Testis (tissue), 2 donors: ENCODE measurements around the gene TRIM52.

Experiments
- POLR2A ChIP-seq: fragments of 450-650 bp; IDR thresholded peaks from one replicate; pipeline ENCODE4 v1.6.1; 2017; ENCODE audit warnings: antibody characterized with exemption, mild to moderate bottlenecking, moderate library complexity
- TF ChIP-seq, protein P1 (sequence below), 3 experiments: fragments of 450-650 bp in 2 of 3; fragments of 200-600 bp in 1 of 3; sonication (generic) in 1 of 3; IDR thresholded peaks; one replicate each; pipeline ENCODE4 v1.5.1; 2016 to 2019; ENCODE audit warnings: antibody characterized with exemption in 3 of 3, mild to moderate bottlenecking in 2 of 3, moderate library complexity in 1 of 3

DNA sequence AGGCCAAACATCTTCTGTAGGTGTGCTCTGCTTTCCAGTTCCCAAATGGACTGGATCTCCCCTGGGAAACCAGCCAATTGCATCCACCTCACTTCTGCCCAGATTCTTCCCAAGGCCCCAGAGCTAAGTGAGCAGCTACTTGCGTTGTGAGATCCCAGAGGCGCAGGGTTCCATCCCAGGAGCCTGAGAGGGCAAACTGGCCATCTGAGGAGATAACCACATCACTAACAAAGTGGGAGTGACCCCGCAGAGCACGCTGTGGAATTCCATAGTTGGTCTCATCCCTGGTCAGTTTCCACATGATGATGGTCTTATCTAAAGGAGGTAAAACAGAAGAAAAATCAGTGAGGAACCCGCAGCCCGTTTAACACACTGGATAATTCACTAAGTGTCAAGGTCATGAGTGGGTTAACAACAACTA is 18.9 kb downstream of the TRIM52 start:
- no peak for TF ChIP-seq POLR2A
- TF ChIP-seq, protein P1, sequence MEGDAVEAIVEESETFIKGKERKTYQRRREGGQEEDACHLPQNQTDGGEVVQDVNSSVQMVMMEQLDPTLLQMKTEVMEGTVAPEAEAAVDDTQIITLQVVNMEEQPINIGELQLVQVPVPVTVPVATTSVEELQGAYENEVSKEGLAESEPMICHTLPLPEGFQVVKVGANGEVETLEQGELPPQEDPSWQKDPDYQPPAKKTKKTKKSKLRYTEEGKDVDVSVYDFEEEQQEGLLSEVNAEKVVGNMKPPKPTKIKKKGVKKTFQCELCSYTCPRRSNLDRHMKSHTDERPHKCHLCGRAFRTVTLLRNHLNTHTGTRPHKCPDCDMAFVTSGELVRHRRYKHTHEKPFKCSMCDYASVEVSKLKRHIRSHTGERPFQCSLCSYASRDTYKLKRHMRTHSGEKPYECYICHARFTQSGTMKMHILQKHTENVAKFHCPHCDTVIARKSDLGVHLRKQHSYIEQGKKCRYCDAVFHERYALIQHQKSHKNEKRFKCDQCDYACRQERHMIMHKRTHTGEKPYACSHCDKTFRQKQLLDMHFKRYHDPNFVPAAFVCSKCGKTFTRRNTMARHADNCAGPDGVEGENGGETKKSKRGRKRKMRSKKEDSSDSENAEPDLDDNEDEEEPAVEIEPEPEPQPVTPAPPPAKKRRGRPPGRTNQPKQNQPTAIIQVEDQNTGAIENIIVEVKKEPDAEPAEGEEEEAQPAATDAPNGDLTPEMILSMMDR (IDR thresholded peaks at IDR 0.05) = no peak
